ENCODE results near the gene NAP1L1.

DNA sequence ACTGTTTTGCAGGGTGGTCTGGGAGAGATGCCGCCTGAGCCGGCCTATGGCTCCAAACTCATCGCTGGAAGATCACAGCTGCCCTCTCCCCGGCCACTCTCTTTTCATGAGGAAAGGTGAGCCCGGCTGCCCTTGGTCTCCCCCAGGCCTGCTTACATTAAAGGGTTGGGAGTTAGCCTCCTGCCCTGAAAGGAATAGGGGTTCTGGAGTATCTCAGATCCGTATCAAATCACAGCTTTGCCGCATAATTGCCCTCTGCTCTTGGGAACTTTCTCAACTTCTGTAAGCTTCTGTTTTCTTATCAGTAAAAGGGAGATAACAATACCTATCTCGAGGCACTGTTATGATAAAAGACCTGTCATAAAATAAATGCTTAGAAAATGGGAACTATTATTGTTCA lies 70.5 kb downstream of the NAP1L1 start:
- no peak for TF ChIP-seq CTCF (IDR thresholded peaks at IDR 0.05)
- TF ChIP-seq POLR2A (IDR thresholded peaks at IDR 0.05): no peak

All from Peyer's patch (tissue), 4 donors.